ENCODE results near the gene PEBP1. TPM values are rescaled to one million over a fixed set of nuclear protein-coding genes. Genes with fewer than 3 reads are reported as not detected.
A peak's percentile ranks its signal among the peaks of the same experiment; 100 is the strongest.

The PEBP1 gene
- total RNA-seq, 2 donors from 2014 or later, result 136 to 334 TPM

GRCh38 chr12:118185602-118186397 is 49.9 kb downstream of the PEBP1 start:
- Histone ChIP-seq H3K9me3 (no peaks in the 10 kb centered on the region), H3K4me1 (peaks cover 66% of the 10 kb centered on the region), H3K4me3 (no peak overlapping the region), H3K27ac (peak overlapping the region in 3 of 4 donors; percentile 20 to 78 (median 53)), H3K36me3 (replicated peaks in 1 of 2; ENCODE audit: insufficient read depth in 1 of 2, low read depth in 2 of 2) (no peaks in the 10 kb centered on the region), H3K27me3 (no peaks in the 10 kb centered on the region)
- no peak for TF ChIP-seq POLR2A (IDR thresholded peaks at IDR 0.05)
- TF ChIP-seq CTCF (IDR thresholded peaks at IDR 0.05), result no peak
- intact Hi-C loops (cut with DNase I), result no loop called here
- 50 to 63% methylated on average over 5 of the region's 5 CpGs for WGBS, 2 donors
- ATAC-seq (no peak), DNase-seq (no peak)

- Histone ChIP-seq H3K36me3 (replicated peaks in 1 of 2; ENCODE audit: insufficient read depth in 1 of 2, low read depth in 2 of 2) (no peaks in the 10 kb centered on the region), H3K4me3 (no peak overlapping the region), H3K4me1 (peaks cover 57% of the 10 kb centered on the region), H3K27me3 (no peaks in the 10 kb centered on the region), H3K9me3 (no peaks in the 10 kb centered on the region), H3K27ac (peak overlapping the region in 2 of 4 donors; percentile 12 to 78)
- intact Hi-C loops (cut with DNase I), result no loop called here
- no peak for ATAC-seq
- TF ChIP-seq POLR2A (IDR thresholded peaks at IDR 0.05), result no peak
- no peak for TF ChIP-seq CTCF (IDR thresholded peaks at IDR 0.05)
- 67 to 72% methylated on average over 6 of the region's 6 CpGs for WGBS, 2 donors
- no peak for DNase-seq
These were observed 52.0 kb downstream of the PEBP1 start for GRCh38 chr12:118187751-118188435.

GRCh38 chr12:118188690-118189371 is 52.9 kb downstream of the PEBP1 start:
- H3K9me3 ChIP-seq, result no peaks in the 10 kb centered on the region
- TF ChIP-seq CTCF (IDR thresholded peaks at IDR 0.05), result no peak
- no peak for TF ChIP-seq POLR2A (IDR thresholded peaks at IDR 0.05)
- no peak overlapping the region for H3K4me3 ChIP-seq
- no peaks in the 10 kb centered on the region for H3K36me3 ChIP-seq (replicated peaks in 1 of 2; ENCODE audit: insufficient read depth in 1 of 2, low read depth in 2 of 2)
- WGBS, 2 donors, result 55 to 59% methylated on average over 10 of the region's 10 CpGs
- intact Hi-C loops (cut with DNase I), result no loop called here
- no peak for ATAC-seq
- DNase-seq, result peak in 2 of 4 donors; percentile 20 to 35
- H3K27ac ChIP-seq, result peak overlapping the region in 3 of 4 donors; percentile 17 to 78 (median 19)
- H3K4me1 ChIP-seq, result peaks cover 49% of the 10 kb centered on the region
- no peaks in the 10 kb centered on the region for H3K27me3 ChIP-seq

- Histone ChIP-seq H3K27ac (peak overlapping the region; percentile 64 to 78 (median 74)), H3K4me1 (peaks cover 40% of the 10 kb centered on the region), H3K27me3 (no peaks in the 10 kb centered on the region), H3K4me3 (no peak overlapping the region), H3K9me3 (no peaks in the 10 kb centered on the region), H3K36me3 (replicated peaks in 1 of 2; ENCODE audit: insufficient read depth in 1 of 2, low read depth in 2 of 2) (no peaks in the 10 kb centered on the region)
- peak in 1 of 3 donors; percentile 26 for TF ChIP-seq POLR2A (IDR thresholded peaks at IDR 0.05)
- no peak for TF ChIP-seq CTCF (IDR thresholded peaks at IDR 0.05)
- WGBS, 2 donors, result 9 to 10% methylated on average over 14 of the region's 14 CpGs
- DNase-seq (peak; percentile 19 to 58 (median 35)), ATAC-seq (peak; percentile 52)
- intact Hi-C loops (cut with DNase I), result no loop called here
These were observed 53.8 kb downstream of the PEBP1 start for GRCh38 chr12:118189741-118190191.

All from body of pancreas (tissue), 4 donors.